ENCODE measurements around the gene PHAF1.

The PHAF1 gene

DNA sequence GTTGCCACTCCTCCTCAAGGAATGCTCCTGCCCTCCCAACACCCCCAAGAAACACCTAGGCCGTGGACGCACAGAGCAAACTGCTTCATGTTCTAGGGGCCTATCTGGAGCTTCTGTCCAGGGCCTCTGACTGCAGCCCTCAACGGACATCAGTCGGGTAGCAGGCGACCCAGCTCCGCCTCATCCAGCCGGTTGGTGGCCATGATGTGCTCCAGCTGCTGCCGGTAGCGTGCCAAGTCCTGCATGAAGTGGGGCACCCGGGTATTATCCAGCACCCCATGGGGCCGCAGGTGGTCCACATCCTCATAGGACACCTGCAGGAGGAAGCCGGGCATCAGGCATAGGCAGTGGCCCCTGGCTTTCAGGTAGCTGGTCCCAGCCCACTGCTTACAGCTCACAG is 66.9 kb downstream of the PHAF1 start:
- CTCF ChIA-PET, result interaction anchor here (0.6 to 3.5 kb wide), 6 partner anchors 9 to 466 kb away, joined by 3 to 17 read pairs (median 5); no protein-coding TSS in a partner anchor
- no peak for DNase-seq
- H3K4me1 Mint-ChIP-seq, result peaks cover 52% of the 10 kb centered on the region
- H3K9me3 Mint-ChIP-seq, result no peaks in the 10 kb centered on the region
- H3K36me3 Mint-ChIP-seq, result peaks cover 17% of the 10 kb centered on the region
- H3K27ac Mint-ChIP-seq, result no peak overlapping the region
- H3K4me3 Mint-ChIP-seq, result no peak overlapping the region
- peaks cover 80% of the 10 kb centered on the region for H3K27me3 Mint-ChIP-seq

DNA sequence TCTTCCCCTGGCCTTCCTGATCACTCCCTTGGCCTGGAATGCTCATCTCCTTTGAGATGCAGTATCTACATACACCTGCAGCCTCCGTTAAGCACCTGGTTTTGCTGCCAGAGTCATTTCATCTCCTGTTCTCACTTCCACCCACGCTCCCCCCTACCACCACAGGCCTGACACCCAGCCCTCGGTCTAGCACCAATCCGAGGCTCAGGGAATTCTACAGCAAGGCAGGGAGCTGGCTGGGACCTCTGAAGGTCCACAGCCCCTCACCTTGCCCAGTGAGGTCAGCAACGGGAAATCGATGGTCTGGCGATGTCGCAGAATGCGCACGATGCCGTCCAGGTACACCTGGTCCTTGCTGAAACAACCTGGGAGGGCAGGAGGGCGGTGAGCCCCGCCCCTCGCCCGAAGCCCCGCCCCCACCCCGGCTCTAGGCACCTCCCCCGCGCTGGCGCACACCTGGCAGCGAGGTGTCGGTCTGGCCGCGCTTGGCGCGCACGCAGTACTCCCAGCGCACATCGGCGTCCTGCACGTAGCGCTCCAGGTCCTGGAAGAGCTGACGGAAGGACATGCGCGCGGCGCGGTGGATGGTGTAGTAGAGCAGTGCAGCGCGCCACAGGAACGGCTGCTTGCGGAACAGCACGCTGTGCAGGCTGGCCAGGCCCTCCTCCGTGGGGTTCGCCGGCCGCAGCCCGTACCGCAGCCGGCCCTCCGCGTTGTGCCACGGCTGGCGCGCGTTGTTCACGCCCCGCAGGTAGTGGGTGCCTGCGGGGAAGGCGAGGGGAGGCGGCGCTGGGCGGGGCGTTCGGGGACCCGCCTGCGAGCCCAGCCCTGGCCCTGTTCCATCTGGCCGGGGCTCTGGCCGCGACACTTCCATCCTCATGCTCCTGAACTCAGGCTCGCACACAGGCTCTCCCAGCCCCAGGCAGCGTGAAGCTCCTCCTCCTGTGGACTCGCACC is 68.3 kb downstream of the PHAF1 start:
- Mint-ChIP-seq H3K4me1 (peaks cover 45% of the 10 kb centered on the region), H3K27me3 (peaks cover 66% of the 10 kb centered on the region), H3K4me3 (peak overlapping the region; percentile 63), H3K36me3 (peaks cover 15% of the 10 kb centered on the region), H3K27ac (no peak overlapping the region), H3K9me3 (no peaks in the 10 kb centered on the region)
- DNase-seq, result peak; percentile 82
- CTCF ChIA-PET, result interaction anchor here (0.7 to 3.5 kb wide), 8 partner anchors 7 to 216 kb away, joined by 3 to 17 read pairs (median 4); partner anchors contain the start of gene CES3

DNA sequence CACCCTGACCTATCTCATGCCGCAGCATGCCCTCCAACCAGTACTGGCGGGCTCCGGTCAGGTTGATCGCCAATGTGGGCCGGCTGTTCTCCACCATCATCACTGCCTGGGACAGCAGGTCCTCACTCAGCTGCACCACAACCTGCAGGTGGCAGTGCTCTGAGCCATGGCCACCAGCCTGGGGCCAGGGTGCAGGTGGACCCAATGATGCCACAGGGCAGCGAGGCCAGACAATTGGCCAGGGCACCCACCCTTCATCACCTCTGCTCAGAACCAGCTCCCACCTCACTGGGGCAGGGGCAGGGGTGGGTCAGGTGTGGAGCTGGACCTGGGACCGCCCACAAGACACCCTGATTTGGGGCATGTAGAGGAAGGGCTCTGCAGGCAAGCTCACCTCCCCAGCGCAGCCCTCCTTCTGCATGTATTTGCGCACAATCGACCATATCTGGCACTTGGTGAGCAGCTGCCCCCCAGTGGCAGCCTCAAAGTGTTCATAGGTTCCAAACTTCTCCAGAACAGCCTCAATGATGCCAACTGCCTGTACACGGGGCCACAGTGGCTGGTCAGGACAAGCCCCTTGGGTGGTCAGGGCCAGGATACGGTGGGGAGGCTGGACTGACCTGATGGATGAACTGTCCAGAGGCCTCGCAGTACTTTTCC is 69.8 kb downstream of the PHAF1 start:
- Mint-ChIP-seq H3K27me3 (peaks cover 54% of the 10 kb centered on the region), H3K27ac (no peak overlapping the region), H3K4me3 (peak overlapping the region; percentile 38), H3K4me1 (peaks cover 36% of the 10 kb centered on the region), H3K9me3 (no peaks in the 10 kb centered on the region), H3K36me3 (peaks cover 12% of the 10 kb centered on the region)
- CTCF ChIA-PET, result interaction anchor here (0.7 to 1.4 kb wide), 7 partner anchors 10 to 218 kb away, joined by 3 to 6 read pairs (median 4); partner anchors contain the start of genes CES3 and NOL3
- peak; percentile 55 for DNase-seq

DNA sequence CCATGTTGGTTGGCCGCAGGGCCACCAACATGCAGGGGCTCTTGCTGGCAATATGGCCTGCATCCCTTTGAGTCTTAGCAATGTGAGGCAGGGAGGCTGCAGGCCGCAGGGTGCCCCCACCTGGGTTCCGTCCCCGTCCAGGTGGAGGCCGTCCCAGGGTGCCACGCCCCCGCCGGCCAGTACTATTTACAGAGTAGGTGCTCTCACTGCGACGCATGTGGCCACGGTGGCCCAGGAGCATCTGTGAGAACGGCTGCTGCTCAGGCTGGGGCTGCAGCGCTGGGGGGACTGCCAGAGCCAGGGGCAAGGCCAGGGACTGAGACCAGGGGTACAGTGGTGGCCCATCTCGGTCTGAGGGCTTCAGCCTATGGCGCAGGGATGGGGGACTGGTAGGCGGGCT is 70.4 kb downstream of the PHAF1 start:
- CTCF ChIA-PET, result interaction anchor here (1.0 to 1.4 kb wide), 4 partner anchors 17 to 162 kb away, joined by 4 to 6 read pairs (median 4); no protein-coding TSS in a partner anchor

DNA sequence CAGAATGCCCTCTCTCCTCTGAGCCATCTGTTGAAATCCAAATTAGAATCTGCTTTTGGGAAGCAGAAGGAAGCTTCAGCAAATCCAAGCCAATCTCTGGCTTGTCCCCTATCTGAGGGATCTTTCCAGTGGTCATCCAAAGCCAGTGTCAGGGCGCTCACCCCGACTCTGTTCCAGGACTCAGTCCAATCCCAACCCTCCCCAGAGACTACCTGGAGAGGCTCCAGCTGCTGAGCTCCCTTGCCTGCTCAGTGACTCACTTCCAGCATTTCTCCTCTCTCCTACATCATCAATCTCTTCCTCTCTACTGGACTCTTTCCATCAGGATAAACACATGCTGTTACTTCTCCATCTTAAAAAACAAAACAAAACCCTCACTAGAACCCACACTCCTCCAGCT is 71.6 kb downstream of the PHAF1 start:
- peaks cover 52% of the 10 kb centered on the region for H3K27me3 Mint-ChIP-seq
- peaks cover 42% of the 10 kb centered on the region for H3K4me1 Mint-ChIP-seq
- CTCF ChIA-PET, result interaction anchor here (1.0 to 1.4 kb wide), 3 partner anchors 18 to 164 kb away, joined by 3 to 4 read pairs (median 4); no protein-coding TSS in a partner anchor
- no peak overlapping the region for H3K4me3 Mint-ChIP-seq
- no peak for DNase-seq
- no peak overlapping the region for H3K27ac Mint-ChIP-seq
- peaks cover 10% of the 10 kb centered on the region for H3K36me3 Mint-ChIP-seq
- no peaks in the 10 kb centered on the region for H3K9me3 Mint-ChIP-seq

More for the DNA sequence above, 70.4 kb downstream of the PHAF1 start:
- DNase-seq, result no peak
- Mint-ChIP-seq H3K4me3 (no peak overlapping the region), H3K36me3 (peaks cover 12% of the 10 kb centered on the region), H3K9me3 (no peaks in the 10 kb centered on the region), H3K4me1 (peaks cover 41% of the 10 kb centered on the region), H3K27me3 (peaks cover 54% of the 10 kb centered on the region), H3K27ac (no peak overlapping the region)

DNA sequence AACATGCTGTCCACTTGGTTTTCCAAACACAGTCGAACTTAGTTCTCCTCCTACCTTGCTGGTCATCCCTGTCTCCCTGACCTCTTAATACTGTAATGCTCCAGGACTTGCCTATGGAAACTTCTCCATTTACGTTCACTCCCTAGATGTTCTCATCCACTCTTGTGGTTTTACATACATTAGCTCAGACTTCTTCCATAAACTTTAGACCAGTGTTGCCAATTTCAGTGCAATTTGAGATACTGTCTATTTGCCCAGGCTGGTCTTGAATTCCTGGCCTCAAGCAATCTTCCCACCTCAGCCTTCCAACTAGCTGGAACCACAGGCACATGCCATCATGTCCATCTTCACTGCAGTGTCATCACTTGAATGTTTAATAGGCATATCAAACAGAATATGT is 72.5 kb downstream of the PHAF1 start:
- H3K4me1 Mint-ChIP-seq, result peaks cover 38% of the 10 kb centered on the region
- DNase-seq, result no peak
- H3K36me3 Mint-ChIP-seq, result peaks cover 9% of the 10 kb centered on the region
- H3K9me3 Mint-ChIP-seq, result no peaks in the 10 kb centered on the region
- H3K4me3 Mint-ChIP-seq, result no peak overlapping the region
- CTCF ChIA-PET, result interaction anchor here (1.2 to 4.9 kb wide), 4 partner anchors 8 to 205 kb away, joined by 3 to 26 read pairs (median 4); no protein-coding TSS in a partner anchor
- peaks cover 51% of the 10 kb centered on the region for H3K27me3 Mint-ChIP-seq
- no peak overlapping the region for H3K27ac Mint-ChIP-seq

DNA sequence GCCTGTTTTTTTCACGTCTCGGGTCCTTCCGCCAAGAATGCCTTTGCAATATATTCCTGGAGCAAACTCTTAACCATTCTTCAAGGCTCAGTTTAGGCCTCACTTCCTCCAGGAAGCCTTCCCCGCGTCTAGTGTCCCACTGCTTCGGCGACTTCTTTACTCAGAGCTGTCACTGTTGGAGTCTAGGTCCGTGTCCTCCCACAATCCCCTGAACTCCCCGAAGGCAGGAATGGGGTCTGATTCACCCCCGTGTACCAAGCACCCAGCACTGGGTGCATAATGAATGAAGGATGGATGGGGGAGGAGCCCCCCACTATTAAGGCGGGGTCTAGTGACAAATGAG is 73.5 kb downstream of the PHAF1 start:
- Mint-ChIP-seq H3K36me3 (peaks cover 5% of the 10 kb centered on the region), H3K27me3 (peaks cover 45% of the 10 kb centered on the region), H3K9me3 (no peaks in the 10 kb centered on the region), H3K27ac (no peak overlapping the region), H3K4me3 (no peak overlapping the region), H3K4me1 (peaks cover 30% of the 10 kb centered on the region)
- CTCF ChIA-PET, result interaction anchor here (1.1 to 4.9 kb wide), 6 partner anchors 9 to 206 kb away, joined by 3 to 26 read pairs (median 4); partner anchors contain the start of genes FBXL8 and TRADD
- DNase-seq, result no peak

DNA sequence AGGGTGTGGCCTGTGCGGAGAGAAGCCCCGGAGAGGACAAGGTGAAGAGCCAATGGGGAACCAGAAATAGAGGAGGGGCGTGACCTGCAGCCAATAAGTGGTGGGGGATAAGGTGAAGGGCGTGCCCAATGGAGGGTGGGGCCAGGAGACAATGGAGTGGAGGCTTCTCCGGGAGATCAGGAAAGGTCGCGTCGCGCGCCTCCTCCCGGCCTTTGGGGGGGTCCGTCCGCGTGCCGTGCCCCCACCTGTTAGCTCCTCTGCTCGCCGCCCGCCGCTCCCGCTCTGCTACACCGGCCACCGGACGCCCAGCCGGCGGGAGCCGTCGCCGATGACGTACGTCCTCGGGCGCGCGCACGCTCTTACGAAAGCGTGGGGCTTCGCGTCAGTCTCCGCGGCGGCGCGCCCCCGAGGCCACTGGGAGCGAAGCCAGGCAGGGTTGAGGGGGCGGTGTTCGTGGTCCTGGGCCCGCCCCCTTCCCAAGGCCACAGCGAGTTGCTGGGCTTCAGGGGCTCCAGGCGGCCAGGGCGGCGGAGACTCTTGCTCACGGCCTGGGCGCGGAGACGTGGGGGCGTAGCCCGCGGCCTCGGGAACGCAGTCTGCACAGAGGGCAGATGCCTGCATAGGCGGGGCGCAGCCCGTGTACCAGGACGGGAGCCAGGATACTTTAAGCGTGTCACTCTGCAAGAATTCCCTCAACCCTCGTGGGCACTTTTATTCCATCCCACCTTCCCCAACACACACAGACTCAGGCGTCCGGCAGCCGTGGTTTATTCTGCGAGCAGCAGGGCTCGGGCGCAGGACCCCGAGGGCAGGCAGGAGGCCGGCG is 74.1 kb downstream of the PHAF1 start, which contains the start of gene MATCAP1:
MATCAP1 (minus strand) TSS at position 337 of the 826 bp plus-strand sequence. CDS start 3,353 bp downstream, outside the sequence.
- Mint-ChIP-seq H3K36me3 (peaks cover 4% of the 10 kb centered on the region), H3K27ac (no peak within 1 kb of the TSS), H3K27me3 (peaks cover 39% of the 10 kb centered on the region), H3K4me3 (no peak within 1 kb of the TSS), H3K9me3 (no peaks in the 10 kb centered on the region), H3K4me1 (peaks cover 25% of the 10 kb centered on the region)
- CTCF ChIA-PET, result interaction anchor here (0.9 to 4.9 kb wide), 17 partner anchors 10 to 239 kb away, joined by 3 to 43 read pairs (median 4); partner anchors contain the start of genes B3GNT9, FBXL8, NOL3 and TMEM208
- DNase-seq, result peak; percentile 98

DNA sequence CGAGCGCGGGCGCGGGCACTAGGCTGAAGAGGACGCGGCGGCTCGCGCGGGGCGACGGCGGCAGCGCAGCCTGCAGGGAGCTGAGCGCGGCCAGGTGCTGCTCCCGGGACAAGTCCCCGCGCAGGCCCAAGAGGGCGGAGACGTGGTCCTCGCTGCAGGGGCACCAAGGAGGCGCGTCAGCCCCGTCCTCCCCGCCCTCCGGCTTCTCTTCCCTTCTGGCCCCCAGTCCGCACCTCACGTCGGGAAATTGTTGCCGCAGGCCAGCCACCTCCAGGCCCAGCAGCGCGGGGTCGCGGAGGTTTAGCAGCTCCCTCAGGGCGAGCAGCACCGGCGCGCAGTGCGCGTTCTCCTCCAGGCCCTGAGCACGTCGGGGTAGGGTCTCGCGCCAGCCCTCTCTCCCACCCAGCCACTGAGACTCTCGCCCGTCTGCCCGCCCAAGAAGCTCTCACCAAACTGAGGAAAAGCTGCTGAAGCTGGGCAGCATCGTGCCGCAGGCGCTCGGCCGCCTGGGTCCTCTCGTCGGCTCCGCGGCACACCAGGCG is 74.8 kb downstream of the PHAF1 start:
- Mint-ChIP-seq H3K4me1 (peaks cover 19% of the 10 kb centered on the region), H3K36me3 (peaks cover 2% of the 10 kb centered on the region), H3K27me3 (peaks cover 35% of the 10 kb centered on the region), H3K4me3 (no peak overlapping the region), H3K9me3 (no peaks in the 10 kb centered on the region), H3K27ac (no peak overlapping the region)
- no peak for DNase-seq
- CTCF ChIA-PET, result interaction anchor here (0.9 to 4.9 kb wide), 26 partner anchors 8 to 240 kb away, joined by 3 to 43 read pairs (median 6); partner anchors contain the start of genes B3GNT9, ELMO3, FBXL8 and FHOD1

DNA sequence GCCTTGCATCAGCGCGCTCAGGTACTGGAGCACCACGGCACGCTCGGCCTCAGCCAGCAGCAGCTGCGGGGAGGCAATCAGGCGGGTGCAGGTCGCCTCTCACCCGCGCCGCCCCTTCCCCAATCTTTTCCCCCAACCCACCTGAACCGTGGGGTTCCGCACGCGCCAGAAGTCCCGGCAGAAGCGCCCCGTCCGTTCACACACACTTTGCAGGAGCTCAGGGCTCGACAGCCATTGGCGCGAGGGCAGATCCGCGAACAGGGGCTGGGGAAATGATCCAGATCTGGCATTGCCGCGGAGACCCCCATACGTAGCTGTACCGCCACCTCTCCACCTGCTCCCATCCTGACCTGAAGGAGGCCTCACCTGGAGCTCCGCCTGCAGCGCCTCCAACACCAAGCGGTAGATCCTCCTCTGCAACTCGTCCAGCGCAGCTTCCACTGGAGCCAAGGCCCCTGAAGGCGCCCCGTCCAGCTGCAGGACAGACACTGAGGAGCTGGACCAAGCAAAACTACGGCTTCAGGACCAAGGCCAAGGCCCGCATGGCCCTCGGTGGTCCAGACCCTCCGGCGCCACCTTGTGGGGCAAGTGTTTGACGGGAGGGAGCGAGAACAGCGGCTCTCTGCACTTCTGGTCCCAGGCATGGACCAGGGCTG is 75.4 kb downstream of the PHAF1 start:
- peak overlapping the region; percentile 74 for H3K4me3 Mint-ChIP-seq
- CTCF ChIA-PET, result interaction anchor here (0.9 to 4.9 kb wide), 27 partner anchors 9 to 289 kb away, joined by 3 to 43 read pairs (median 5); partner anchors contain the start of genes B3GNT9, ELMO3, FBXL8 and FHOD1
- H3K9me3 Mint-ChIP-seq, result no peaks in the 10 kb centered on the region
- DNase-seq, result peak; percentile 91
- H3K36me3 Mint-ChIP-seq, result peaks cover 2% of the 10 kb centered on the region
- peaks cover 35% of the 10 kb centered on the region for H3K27me3 Mint-ChIP-seq
- H3K27ac Mint-ChIP-seq, result peak overlapping the region; percentile 50
- H3K4me1 Mint-ChIP-seq, result peaks cover 16% of the 10 kb centered on the region

DNA sequence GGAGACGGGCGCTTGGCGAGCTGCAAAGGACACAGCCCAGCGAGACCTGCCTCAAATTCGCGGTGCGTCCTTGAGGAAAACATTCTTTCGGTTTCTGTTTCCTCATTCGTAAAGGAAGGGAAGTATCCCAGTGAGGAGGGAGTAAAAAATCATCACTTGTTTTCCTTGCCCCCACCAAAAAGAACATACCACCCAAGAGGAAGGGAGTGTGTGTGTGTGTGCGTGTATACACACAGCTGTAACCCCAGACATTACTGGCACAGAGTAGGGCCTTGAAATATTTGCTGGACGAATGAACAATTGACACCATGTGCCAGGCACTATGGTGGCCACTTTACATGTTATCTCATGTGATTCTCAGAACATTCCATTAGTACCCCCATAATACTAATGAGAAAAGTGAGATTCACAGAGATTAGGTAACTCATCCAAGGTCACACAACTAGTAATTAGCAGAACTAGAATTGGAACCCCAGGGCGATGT is 76.0 kb downstream of the PHAF1 start:
- H3K27ac Mint-ChIP-seq, result no peak overlapping the region
- CTCF ChIA-PET, result interaction anchor here (0.9 to 4.9 kb wide), 22 partner anchors 9 to 290 kb away, joined by 3 to 43 read pairs (median 7); partner anchors contain the start of genes B3GNT9, ELMO3, FBXL8 and FHOD1
- H3K9me3 Mint-ChIP-seq, result no peaks in the 10 kb centered on the region
- DNase-seq, result no peak
- H3K4me1 Mint-ChIP-seq, result peaks cover 16% of the 10 kb centered on the region
- peak overlapping the region; percentile 74 for H3K4me3 Mint-ChIP-seq
- H3K36me3 Mint-ChIP-seq, result peaks cover 2% of the 10 kb centered on the region
- H3K27me3 Mint-ChIP-seq, result peaks cover 35% of the 10 kb centered on the region

DNA sequence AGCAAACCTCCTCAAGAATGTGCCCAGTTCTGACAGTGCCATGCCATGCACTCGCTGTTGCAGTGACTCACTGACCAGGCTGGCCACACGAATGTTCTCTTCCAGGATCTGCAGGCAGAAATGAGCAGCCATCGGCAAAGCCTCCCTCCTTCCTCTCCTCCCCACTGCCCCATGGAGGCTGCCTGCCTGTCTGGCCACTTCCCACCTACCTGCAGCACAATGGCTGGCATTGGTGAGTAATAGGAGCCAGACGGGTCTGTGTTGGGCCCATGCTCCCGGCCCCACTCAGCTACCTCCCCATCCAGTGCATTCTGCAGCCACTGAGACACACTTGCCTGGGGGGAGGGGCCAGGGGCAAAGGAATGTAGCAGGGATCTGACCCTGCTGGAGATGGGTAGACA is 76.8 kb downstream of the PHAF1 start:
- Mint-ChIP-seq H3K4me3 (no peak overlapping the region), H3K36me3 (peaks cover 2% of the 10 kb centered on the region), H3K27ac (no peak overlapping the region), H3K27me3 (peaks cover 35% of the 10 kb centered on the region), H3K4me1 (peaks cover 19% of the 10 kb centered on the region), H3K9me3 (no peaks in the 10 kb centered on the region)
- CTCF ChIA-PET, result interaction anchor here (1.8 to 4.9 kb wide), 4 partner anchors 8 to 209 kb away, joined by 4 to 43 read pairs (median 16); partner anchors contain the start of gene ELMO3
- no peak for DNase-seq

Measured in activated naive CD4-positive, alpha-beta T cell treated with anti-CD3 and anti-CD28 coated beads, Interleukin-2, amount 10 ng/mL, durations not matched to agents 7 days and 5 days (primary cell).